Measurements from ENCODE around the gene AGTPBP1.

Gene AGTPBP1

GRCh38 chr9:85501882-85502281, 239.9 kb downstream of the AGTPBP1 start:
- no peaks in the 10 kb centered on the region for H3K27me3 ChIP-seq
- no peaks in the 10 kb centered on the region for H3K9me3 ChIP-seq
- no peaks in the 10 kb centered on the region for H3K36me3 ChIP-seq
- TF ChIP-seq CTCF (IDR thresholded peaks at IDR 0.05): no peak
- H3K4me1 ChIP-seq (ENCODE audit: control insufficient read depth in 1 of 2, insufficient read depth in 1 of 2, low read depth in 1 of 2, low read length in 1 of 2): peaks cover 0 to 7% of the 10 kb centered on the region in 2 experiments
- H3K27ac ChIP-seq: no peak overlapping the region
- no peak overlapping the region for H3K4me3 ChIP-seq (ENCODE audit: low read depth in 1 of 2, low read length in 1 of 2)

DNA sequence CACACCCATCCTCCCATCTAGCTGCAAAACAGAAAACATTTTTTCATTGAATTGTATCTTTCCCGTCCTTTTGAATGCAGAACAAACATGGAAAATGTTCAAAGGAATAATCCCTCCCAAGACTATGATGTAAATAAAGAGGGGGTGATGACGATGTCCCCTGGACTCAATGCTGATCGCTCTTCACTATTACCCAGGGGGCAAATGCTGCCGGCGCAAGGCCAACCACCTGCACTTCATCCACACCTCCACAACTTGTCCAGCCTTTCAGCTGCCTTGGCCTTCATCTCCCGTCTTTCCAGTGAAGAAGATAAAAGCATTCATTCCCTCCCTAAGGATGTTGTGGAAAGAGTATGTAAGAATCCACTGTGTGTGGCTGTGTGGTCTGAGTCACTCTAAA, 240.3 kb downstream of the AGTPBP1 start:
- Histone ChIP-seq H3K4me3 (ENCODE audit: low read depth in 1 of 2, low read length in 1 of 2) (no peak overlapping the region), H3K36me3 (no peaks in the 10 kb centered on the region), H3K27me3 (no peaks in the 10 kb centered on the region), H3K9me3 (no peaks in the 10 kb centered on the region), H3K4me1 (ENCODE audit: control insufficient read depth in 1 of 2, insufficient read depth in 1 of 2, low read depth in 1 of 2, low read length in 1 of 2) (peaks cover 0 to 4% of the 10 kb centered on the region in 2 experiments), H3K27ac (no peak overlapping the region)
- no peak for TF ChIP-seq CTCF (IDR thresholded peaks at IDR 0.05)
